Suppressor macrophage treated with lipopolysaccharide for 4 hours (primary cell): ENCODE measurements around the gene ZNF786.
A peak's percentile ranks its signal among the peaks of the same experiment; 100 is the strongest.
"Not testable (repeated sequence)": the region's sequence is repeated elsewhere in the genome, so short reads cannot be mapped to it uniquely, and the experiment has no call there.

Experiments
- DNase-seq: peaks from one replicate; pipeline ENCODE4 v3.0.0-alpha.2; 2020

Gene ZNF786

GRCh38 chr7:149081914-149082313, 8.6 kb downstream of the ZNF786 start:
- no peak for DNase-seq

GRCh38 chr7:149077594-149077993, 12.9 kb downstream of the ZNF786 start:
- DNase-seq, result no peak

- DNase-seq, result no peak
Observed at GRCh38 chr7:149075286-149075685, 15.2 kb downstream of the ZNF786 start.

GRCh38 chr7:149074116-149074885, 16.2 kb downstream of the ZNF786 start:
- DNase-seq, result no peak

GRCh38 chr7:149072438-149072775, 18.1 kb downstream of the ZNF786 start:
- no peak for DNase-seq

GRCh38 chr7:149071641-149072437, 18.7 kb downstream of the ZNF786 start:
- peak; percentile 56 for DNase-seq

- DNase-seq, result no peak
Observed at GRCh38 chr7:149071182-149071635, 19.3 kb downstream of the ZNF786 start.

- no peak for DNase-seq
Observed at GRCh38 chr7:149070372-149071125, 20.0 kb downstream of the ZNF786 start.

- no peak for DNase-seq
Observed at GRCh38 chr7:149067869-149068268, 22.6 kb downstream of the ZNF786 start.

- peak; percentile 57 for DNase-seq
Observed at GRCh38 chr7:149063476-149063875, 27.0 kb downstream of the ZNF786 start.

GRCh38 chr7:149062217-149062899, 28.2 kb downstream of the ZNF786 start:
- DNase-seq, result not testable (repeated sequence)

GRCh38 chr7:149060156-149060555, 30.4 kb downstream of the ZNF786 start:
- no peak for DNase-seq

- DNase-seq, result no peak
Observed at GRCh38 chr7:149053885-149054284, 36.6 kb downstream of the ZNF786 start.

- no peak for DNase-seq
Observed at GRCh38 chr7:149053384-149053783, 37.1 kb downstream of the ZNF786 start.

GRCh38 chr7:149050941-149051340, 39.6 kb downstream of the ZNF786 start:
- no peak for DNase-seq

- DNase-seq, result no peak
Observed at GRCh38 chr7:149048805-149049204, 41.7 kb downstream of the ZNF786 start.

GRCh38 chr7:149046416-149046815, 44.1 kb downstream of the ZNF786 start:
- DNase-seq, result no peak

GRCh38 chr7:149043936-149044335, 46.6 kb downstream of the ZNF786 start:
- DNase-seq, result no peak

GRCh38 chr7:149041350-149041749, 49.2 kb downstream of the ZNF786 start:
- DNase-seq, result no peak

GRCh38 chr7:149038641-149039040, 51.9 kb downstream of the ZNF786 start:
- not testable (repeated sequence) for DNase-seq

- no peak for DNase-seq
Observed at GRCh38 chr7:149036676-149037075, 53.8 kb downstream of the ZNF786 start.

- DNase-seq, result no peak
Observed at GRCh38 chr7:149031353-149031910, 59.1 kb downstream of the ZNF786 start.
